Jurkat, Clone E6-1 (cell line): ENCODE results near the gene TSNAX. TPM values are rescaled to one million over a fixed set of nuclear protein-coding genes. Genes with fewer than 3 reads are reported as not detected.
"Not testable (repeated sequence)": the region's sequence is repeated elsewhere in the genome, so short reads cannot be mapped to it uniquely, and the experiment has no call there.

ENCODE experiments used
- DNase-seq: peaks from one replicate; pipeline ENCODE4 v3.0.0-alpha.2; 2011; ENCODE audit warnings: low read depth, low spot score
- H3K4me3 ChIP-seq: 2 replicates; pipeline ENCODE4 v1.5.1; 2011; ENCODE audit warnings: mild to moderate bottlenecking, low read length, control low read depth, moderate library complexity
- polyA plus RNA-seq: library from polyadenylated mRNA; unstranded; fragments of >200 nt; gene quantifications from one replicate; pipeline ENCODE4 v1.2.1, GENCODE V29; 2012; ENCODE audit warnings: missing spikeins; ENCODE audit not compliant: insufficient read length, insufficient read depth

The TSNAX gene, protein sequence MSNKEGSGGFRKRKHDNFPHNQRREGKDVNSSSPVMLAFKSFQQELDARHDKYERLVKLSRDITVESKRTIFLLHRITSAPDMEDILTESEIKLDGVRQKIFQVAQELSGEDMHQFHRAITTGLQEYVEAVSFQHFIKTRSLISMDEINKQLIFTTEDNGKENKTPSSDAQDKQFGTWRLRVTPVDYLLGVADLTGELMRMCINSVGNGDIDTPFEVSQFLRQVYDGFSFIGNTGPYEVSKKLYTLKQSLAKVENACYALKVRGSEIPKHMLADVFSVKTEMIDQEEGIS
- 37.2 TPM for polyA plus RNA-seq

DNA sequence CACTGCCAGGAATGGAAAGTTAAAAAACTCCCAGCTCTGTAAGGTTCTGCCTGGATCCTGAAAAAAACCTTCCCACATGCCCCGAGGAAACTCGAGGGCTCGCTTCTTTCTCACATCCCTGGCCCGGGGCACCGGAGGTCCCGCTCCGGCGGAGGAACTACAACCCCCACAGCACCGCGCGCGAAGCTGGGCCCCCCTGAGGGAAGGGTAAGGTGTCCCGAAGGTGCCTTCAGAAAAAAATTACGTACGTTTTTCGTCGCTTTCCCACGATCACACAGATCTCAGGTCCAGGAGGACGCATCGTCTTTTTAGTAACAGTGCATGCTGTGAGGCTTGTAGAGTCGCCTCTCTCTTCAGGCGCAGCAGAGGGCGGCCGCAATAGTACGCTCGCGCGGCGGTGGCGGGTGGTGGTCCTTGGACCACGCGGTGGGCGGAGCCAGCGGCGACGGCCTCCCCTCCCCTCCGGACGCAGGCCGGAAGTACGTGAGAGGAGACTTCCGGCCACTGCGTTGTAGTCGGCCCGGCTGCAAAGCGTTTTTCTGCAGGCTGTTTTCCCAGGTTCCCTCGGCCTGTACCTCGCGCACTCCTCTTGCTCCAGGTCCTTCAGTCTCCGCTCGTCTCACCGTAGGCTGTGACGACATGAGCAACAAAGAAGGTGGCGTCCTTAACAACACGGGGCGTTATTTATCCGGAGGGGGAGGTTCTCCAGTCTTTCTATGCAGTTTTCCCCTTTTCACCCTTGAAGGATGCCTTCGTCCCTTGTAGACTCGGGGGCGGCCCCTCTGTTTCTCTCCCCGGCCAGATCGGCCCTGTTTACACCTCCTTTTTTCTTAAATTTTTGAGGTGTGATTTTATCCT, at the start of gene TSNAX:
TSNAX (plus strand) TSS at position 498 of the 858 bp plus-strand sequence; CDS start at position 640, 142 bp downstream.
- peak; percentile 86 for DNase-seq
- peak within 1 kb of the TSS; percentile 81 for H3K4me3 ChIP-seq

- no peak overlapping the region for H3K4me3 ChIP-seq
- no peak for DNase-seq
Measured at GRCh38 chr1:231478811-231479210, 49.7 kb upstream of the TSNAX start.

- no peak for DNase-seq
- no peak overlapping the region for H3K4me3 ChIP-seq
Measured at GRCh38 chr1:231480008-231480407, 48.5 kb upstream of the TSNAX start.

- H3K4me3 ChIP-seq: no peak overlapping the region
- DNase-seq: no peak
Measured at GRCh38 chr1:231481289-231481688, 47.2 kb upstream of the TSNAX start.

DNA sequence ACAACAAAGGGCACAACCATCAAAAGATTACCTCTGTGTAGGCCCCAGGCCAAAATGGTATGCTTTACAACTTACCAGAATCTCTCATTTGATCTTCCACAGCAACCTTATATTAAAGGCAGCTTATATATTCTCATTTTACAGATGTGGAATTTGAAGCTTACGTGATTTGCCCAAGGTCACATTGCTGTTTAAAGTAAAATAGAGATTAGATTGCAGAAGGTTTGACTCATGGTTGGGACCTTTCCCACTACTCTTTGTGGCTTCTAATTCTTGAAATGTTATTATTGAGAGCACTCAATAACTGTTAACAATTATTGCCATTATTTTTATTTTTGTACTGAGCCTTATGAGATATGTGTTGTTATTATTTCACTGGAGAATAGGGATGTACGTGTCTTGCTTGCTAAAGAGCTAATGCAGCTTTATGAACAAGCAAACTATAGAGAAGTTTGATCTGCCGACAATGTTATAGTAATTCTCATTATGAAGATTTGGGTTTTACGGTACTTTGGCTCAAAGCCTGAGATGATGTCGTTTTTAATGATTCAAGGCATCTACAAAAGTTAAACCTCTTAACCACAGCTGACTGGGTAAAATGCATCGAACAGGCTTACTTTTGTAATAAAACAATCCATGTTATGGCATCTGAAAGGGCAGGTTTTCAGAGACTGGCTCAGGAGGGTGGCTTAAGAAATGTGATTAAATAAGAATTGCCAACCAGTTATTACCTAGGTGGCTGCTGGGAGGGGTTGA, 43.3 kb upstream of the TSNAX start:
- H3K4me3 ChIP-seq: no peak overlapping the region
- no peak for DNase-seq

DNA sequence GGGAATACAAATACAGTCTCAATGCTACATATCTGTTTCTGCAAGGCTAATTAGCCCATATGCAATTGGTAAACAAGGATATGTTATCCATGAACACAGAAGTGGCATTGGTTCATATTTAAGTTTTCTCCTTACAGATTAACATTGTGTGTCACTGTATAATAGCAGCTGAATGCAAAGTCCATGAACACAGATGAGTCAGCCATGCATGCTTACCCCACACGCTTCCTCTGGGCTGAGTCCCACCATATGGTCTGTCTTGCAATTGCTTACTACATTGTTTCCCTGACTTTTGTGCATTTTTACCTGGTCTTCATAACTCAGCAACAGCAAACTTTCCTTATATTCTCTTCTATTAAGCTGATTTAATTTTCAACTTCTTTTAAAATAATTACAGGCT, 41.5 kb upstream of the TSNAX start:
- DNase-seq: no peak
- H3K4me3 ChIP-seq: no peak overlapping the region

DNA sequence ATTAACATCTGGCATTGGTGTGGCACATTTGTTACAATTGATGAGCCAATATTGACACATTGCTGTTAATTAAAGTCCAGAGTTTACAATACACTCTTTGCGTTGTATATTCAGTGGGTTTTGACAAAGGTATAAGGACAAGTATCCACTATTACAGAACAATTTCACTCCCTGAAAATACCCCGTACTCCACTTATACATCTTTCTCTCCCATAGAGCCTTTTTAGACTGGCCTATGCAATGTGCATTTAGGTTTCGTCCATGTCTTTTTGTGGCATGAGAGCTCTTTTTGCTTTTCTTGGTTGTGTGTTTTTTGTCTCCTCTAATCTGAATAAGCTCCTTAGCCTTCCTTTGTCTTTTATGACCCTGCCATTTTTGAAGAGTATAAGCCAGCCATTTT, 40.6 kb upstream of the TSNAX start:
- no peak overlapping the region for H3K4me3 ChIP-seq
- DNase-seq: no peak

- no peak for DNase-seq
- no peak overlapping the region for H3K4me3 ChIP-seq
Measured at GRCh38 chr1:231493421-231494185, 34.9 kb upstream of the TSNAX start.

DNA sequence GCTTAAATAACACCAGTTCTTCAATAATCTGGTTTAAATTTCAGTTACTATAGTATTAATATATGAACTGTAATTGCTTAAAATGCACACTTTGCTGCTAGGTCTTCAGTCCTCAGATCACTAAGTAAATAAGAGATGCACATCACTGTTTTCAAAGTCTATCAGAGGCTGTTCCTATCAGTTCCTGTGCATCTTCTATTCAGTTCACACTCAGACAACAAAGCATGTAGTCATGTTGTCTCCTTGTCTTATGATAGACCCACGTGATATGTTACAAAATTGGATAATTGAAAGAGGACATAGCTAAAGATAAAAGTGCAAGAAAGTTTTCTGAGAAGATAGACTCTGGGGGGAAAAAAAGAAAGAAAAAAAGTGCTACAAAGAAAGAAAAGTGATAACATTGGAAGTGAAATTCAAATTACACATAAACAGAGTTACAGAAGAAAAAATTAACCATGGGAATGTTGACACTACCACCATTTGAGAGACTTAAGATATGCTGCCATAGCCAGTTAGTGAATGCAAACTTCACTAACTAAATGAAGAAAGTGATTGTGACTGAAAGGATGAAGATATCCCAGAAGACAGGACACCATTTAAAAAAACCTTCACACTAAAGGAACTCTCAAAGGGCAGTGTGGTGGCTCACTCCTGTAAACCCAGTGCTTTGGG, 33.9 kb upstream of the TSNAX start:
- no peak overlapping the region for H3K4me3 ChIP-seq
- no peak for DNase-seq

GRCh38 chr1:231497629-231498152, 30.8 kb upstream of the TSNAX start:
- H3K4me3 ChIP-seq: no peak overlapping the region
- no peak for DNase-seq

DNA sequence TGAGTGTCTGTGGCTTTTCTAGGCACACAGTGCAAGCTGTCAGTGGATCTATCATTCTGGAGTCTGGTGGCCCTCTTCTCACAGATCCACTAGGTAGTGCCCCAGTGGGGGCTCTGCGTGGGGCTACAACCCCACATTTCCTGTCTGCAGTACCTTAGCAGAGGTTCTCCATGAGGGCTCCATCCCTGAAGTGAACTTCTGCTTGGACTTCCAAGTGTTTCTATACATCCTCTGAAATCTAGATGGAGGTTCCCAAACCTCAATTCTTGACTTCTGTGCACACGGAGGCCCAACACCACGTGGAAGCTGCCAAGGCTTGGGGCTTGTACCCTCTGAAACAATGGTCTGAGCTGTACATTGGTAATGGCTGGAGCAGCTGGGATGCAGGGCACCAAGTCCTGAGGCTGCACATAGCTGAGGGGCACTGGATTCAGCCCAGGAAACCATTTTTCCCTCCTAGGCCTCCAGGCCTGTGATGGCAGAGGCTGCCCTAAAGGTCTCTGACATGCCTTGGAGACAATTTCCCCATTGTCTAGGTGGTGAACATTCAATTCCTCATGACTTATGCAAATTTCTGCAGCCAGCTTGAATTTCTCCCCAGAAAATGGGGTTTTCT, 29.2 kb upstream of the TSNAX start:
- no peak overlapping the region for H3K4me3 ChIP-seq
- no peak for DNase-seq

DNA sequence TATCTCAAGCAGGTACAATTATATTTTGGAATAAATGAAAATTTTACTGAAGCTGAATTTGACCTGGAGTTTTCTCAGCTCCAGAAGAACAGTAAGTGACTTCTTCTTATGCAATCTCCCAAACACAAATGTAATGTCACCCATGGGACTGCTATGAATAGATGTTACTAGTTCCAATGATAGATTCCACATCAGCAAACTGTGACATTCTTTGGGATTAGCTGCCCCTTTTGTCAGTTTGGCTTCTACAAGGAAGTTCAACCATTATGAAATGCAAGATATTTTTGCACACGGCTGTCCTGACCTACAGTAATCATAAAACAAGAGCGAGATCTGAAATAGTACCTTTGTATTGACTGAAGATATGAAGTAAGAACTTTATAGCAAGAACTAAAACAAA, 27.8 kb upstream of the TSNAX start:
- no peak overlapping the region for H3K4me3 ChIP-seq
- no peak for DNase-seq

DNA sequence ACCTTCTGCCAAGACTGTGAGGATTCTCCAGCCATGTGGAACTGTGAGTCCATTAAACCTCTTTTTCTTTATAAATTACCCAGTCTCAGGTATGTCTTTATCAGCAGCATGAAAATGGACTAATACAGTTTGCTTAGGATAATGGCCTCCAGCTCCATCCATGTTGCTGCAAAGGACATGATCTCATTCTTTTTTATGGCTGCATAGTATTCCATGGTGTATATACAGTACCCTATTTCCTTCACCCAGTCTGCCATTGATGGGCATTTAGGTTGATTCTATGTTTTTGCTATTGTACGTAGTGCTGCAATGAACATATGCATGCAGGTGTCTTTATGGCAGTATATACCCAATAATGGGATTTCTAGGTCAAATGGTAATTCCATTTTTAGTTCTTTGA, 25.3 kb upstream of the TSNAX start:
- not testable (repeated sequence) for DNase-seq, H3K4me3 ChIP-seq

GRCh38 chr1:231507476-231508355, 20.8 kb upstream of the TSNAX start:
- no peak overlapping the region for H3K4me3 ChIP-seq
- DNase-seq: no peak

DNA sequence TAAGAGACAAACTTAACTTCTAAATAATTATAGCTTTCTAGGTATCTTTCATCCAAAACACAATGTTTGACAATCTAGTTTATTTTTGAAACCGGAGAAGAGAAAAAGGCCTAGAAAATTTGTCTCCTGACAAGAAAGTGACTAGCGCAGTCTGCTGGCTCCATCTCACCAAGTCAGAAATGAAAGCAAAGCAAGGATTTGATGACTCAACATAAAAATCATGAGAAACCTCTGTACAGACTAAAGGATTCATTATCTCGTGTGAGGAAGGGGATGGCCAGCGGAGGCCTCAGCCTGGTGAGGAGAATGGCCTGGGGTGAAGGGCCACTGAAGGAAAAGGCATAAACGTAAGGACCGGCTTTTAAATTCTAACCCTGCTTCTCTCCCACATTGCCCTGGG, 20.0 kb upstream of the TSNAX start:
- no peak overlapping the region for H3K4me3 ChIP-seq
- DNase-seq: no peak

DNA sequence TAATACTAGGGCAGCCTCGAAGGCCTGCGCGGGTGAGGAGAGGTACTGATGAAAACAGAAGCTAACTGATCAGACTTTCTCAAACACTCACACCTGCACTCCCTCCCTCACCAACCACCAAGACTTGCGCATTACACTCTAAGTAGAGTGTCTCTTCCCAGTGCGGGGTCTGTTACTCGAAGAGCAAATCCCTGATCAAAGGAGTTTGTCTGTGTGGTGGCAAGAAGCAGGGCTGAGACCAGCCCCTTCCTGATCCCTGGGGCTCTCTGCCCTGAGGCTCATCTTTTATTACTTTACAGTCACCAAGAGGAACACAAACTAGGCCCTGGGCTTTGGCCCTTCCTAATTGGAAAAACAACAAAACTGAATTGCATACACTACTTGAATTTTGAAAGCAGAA, 19.5 kb upstream of the TSNAX start:
- peak; percentile 35 for DNase-seq
- H3K4me3 ChIP-seq: no peak overlapping the region

DNA sequence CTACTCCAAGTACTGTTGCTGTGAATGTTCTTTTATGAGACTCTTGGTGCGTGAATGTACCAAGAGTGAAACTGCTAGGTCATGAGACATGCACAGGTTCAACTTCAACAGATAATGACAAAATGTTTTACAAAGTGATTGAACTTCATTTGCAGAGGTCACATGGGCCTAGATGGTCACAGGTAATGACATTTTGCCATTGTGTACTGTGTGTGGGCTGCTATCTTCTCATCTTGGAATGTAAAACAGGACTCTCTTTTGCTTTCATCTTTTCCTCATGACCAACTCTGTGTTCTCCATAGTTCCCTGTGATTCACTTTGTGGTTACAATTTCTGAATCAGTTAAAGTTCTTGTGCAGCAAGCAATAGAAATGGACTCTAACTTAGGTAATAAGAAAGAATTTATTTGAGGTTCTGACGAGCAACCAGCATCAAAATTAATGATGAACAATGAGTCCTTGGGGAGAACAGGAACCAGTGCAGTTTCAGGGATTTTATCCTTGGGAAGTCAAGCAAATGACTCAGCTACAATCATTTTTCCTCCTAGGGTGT, 16.2 kb upstream of the TSNAX start:
- DNase-seq: no peak
- no peak overlapping the region for H3K4me3 ChIP-seq
